Superior temporal gyrus (tissue), 1 donor: Measurements from ENCODE around the gene EP400.
"Not testable (repeated sequence)": the region's sequence is repeated elsewhere in the genome, so short reads cannot be mapped to it uniquely, and the experiment has no call there.

Experiments used
- DNase-seq: peaks from one replicate; pipeline ENCODE4 v3.0.0-alpha.2; 2016; ENCODE audit errors: extremely low spot score

Gene EP400

DNA sequence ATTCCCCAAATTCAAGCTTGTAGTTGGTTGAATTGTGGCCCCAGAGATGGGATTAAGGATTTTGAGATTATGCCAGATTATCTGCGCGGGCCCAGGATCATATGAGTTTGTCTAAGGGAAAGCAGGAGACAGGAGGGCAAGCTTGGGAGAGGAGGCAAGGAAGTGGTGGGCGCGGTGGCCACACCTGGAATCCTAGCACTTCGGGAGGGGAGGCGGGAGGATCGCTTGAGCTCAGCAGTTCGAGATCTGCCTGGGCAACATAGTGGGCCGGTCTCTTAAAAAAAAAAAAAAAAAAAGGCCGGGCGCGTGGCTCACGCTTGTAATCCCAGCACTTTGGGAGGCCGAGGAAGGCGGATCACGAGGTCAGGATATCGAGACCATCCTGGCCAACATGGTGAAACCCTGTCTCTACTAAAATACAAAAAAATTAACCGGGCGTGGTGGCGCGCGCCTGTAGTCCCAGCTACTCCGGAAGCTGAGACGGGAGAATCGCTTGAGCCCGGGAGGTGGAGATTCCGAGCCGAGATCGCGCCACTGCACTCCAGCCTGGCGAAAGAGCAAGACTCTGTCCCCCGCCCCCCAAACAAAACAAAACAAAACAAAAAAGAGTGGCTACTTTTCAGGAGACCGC is 21.5 kb upstream of the EP400 start:
- DNase-seq = no peak

DNA sequence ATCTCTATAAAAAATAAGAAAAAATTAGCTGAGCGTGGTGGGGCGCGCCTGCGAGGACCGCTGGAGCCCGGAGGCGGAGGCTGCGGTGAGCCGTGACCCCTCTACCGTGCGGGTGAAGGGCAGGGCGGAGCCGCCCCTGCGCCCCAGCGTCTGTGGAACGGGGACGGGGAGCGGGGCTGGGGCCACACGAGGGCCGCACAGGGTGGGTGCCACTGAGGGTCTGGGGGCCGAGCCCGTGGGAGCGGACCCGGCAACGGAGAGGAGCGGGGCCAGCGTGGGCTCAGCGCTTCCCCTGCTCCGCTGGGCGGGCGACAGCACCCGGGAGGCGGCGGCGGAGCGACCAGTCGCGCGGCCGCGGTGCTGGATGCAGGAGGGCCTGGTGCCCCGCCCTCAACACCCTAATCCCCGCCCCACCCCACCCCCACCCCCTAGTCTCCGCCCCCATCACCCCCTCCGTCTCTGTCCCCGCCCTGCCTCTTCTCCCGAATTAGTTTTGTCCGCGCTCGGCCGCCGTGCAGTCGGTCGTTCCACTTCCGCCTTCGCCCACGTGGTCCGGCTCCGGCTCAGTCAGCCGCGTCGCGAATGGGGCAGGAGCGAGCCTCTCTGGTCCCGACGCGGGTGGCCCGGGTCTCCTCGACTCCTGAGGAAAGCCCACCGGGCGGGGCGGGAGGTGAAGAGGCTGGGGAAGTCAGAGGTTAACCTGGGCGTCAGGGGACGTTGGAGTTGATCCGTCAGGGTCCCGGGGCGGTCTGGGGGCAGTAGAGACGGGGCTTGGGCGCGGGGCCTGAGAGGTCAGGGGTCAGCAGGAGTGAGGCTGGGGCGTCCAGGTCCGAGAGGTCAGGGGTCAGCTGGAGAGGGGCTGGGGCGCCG is 20.8 kb upstream of the EP400 start, which contains the start of gene PUS1:
Gene PUS1, plus strand, starts transcription at position 566 of the 870 bp plus-strand sequence. CDS start 447 bp downstream, outside the sequence.
- DNase-seq = peak; percentile 95

DNA sequence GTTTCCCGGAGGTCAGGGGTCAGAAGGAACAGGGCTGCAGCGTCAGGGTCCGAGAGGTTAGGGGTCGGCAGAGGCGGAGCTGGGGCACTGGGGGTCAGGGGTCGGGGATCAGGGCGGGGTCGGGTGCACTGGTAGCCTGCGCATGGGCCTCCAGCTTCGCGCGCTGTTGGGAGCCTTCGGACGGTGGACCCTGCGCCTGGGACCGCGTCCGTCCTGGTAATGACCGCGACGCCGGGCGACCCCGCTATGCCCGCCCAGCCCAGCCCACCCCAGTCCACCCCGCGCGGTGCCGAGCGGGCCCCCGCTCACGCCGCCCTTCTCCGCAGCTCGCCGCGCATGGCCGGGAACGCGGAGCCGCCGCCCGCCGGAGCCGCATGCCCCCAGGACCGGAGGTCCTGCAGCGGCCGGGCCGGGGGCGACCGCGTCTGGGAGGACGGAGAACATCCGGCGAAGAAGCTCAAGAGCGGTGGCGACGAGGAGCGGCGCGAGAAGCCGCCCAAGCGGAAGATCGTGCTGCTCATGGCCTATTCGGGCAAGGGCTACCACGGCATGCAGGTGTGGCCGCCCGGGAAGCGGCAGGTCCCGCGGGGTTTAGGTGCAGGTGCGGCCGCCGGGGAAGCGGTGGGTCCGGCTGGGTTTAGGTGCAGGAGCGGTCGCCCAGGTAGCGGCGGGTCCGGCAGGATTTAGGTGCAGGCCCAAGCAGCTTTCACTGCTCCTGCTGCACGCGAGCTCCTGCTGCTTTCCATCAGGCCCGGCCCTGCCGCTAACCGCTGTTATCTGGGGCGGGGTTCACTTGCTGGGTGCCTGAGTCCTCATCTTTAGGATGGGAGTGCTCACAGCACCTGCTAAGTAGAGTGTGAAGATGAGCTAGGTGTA is 19.9 kb upstream of the EP400 start:
- DNase-seq = no peak

DNA sequence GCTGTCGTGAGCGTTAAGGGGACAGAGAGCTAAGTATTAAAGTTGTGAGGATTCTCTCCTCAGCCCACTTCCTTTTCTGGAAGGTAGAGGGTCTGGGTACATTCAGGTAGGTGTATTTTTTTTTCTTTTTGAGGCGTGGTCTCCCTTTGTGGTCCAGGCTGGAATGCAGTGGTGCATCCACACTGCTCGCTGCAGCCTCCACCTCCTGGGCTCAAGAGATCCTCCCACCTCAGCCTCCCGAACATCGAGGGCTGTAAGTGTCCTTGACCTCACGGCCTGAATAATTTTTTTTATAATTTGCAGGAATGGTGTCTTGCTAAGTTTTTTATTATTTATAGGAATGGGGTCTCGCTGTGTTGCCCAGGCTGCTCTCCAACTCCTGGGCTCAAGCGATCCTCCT is 19.2 kb upstream of the EP400 start:
- DNase-seq = no peak

DNA sequence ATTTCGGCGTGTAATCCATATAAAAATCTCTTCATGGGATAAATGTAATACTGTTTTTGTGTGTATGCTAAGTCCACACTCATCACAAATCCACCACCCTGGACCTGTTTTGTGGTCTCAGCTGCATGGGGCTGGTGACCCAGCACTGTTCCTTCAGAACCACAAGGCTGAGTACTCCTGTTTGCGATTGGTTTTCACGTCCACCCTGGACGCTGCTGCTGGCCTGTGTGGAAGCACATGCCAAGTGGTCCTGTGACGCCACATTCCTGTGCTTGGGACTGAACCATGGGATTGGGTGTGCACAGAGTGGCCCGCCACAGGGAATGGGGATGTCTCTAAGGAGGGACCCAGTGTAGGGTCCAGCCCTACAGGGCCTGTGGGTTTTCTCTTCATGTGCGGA is 16.4 kb upstream of the EP400 start:
- DNase-seq = no peak

DNA sequence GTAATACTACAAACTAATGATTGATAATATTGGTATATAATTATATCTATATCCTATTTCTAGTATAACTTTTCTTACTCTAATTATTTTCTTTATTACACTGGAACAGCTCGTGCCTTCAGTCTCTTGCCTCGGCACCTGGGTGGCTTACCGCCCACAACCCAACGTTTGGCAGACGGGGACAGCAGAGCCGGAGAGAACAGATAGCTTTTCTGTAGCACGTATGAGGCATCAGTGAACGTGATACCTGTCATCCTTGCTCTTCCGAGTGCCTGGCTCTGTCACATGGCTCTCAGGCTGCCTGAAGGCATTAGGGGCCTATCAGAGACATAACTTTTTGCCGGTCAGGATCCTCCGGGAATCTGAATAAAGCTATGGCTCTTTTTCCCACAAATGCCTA is 15.2 kb upstream of the EP400 start:
- DNase-seq = no peak

DNA sequence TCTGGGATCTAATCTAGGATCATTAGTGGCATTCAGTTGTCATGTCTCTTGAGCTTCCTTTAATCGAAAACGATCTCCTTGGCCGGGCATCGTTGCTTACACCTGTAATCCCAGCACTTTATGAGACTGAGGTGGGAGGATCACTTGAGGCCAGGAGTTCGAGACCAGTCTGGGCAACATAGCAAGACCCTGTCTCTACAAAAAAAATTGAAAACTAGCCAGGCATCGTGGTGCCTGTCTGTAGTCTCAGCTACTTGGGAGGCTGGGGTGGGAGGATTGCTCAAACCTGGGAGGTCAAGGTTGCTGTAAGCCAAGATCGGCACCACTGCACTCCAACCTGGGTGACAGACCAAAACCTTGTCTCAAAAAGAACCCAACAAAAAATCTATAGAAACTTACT is 11.7 kb upstream of the EP400 start:
- no peak for DNase-seq

DNA sequence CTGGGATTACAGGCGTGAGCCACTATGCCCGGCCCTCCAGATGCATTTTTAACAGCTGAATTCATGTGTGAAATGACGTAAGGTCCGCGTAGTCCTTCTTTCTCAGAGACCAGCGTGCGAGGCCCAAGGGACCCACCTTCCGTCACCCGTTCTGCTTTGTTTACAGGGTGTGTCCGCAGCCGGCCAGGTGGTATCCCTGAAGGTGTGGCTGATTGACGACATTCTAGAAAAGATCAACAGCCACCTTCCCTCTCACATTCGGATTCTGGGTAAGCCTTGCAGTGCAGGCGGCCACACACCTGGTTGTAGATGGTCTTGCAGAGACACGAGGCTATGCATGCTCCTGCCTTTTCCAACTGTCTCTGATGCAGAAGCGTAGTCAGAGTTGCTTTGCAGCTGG is 10.7 kb upstream of the EP400 start:
- DNase-seq = no peak

DNA sequence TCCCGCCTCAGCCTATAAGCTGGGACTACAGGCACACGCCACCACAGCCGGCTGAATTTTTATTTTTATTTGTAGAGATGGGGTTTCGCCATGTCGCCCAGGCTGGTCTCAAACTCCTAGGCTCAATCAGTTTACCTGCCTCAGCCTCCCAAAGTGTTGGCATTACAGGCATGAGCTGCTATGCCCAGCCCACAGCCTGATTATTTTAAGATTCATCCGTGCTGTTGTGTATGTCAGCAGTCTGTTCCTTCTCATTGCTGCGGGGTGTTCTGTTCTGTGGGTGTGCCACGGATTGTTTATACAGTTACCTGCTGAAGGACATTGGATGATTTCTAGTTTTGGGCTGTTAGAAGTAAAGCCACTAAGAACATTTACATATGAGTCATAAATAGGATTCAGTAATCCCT is 9.6 kb upstream of the EP400 start:
- no peak for DNase-seq

DNA sequence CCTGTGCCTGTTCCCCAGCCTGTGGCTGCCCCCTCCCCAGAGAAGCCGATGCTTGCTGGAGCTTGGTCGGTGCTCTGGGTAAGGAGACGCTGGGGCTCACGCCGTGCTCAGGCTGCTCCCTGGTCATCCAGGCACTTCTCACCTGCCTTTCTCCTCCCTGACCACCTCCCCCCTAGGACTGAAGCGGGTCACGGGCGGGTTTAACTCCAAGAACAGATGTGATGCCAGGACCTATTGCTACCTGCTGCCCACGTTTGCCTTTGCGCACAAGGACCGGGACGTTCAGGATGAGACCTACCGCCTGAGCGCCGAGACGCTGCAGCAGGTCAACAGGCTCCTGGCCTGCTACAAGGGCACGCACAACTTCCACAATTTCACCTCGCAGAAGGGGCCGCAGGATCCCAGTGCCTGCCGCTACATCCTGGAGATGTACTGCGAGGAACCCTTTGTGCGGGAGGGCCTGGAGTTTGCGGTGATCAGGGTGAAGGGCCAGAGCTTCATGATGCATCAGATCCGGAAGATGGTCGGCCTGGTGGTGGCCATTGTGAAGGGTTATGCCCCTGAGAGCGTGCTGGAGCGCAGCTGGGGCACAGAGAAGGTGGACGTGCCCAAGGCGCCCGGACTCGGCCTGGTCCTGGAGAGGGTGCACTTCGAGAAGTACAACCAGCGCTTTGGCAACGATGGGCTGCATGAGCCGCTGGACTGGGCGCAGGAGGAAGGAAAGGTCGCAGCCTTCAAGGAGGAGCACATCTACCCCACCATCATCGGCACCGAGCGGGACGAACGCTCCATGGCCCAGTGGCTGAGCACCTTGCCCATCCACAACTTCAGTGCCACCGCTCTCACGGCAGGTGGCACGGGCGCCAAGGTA is 8.4 kb upstream of the EP400 start:
- no peak for DNase-seq

DNA sequence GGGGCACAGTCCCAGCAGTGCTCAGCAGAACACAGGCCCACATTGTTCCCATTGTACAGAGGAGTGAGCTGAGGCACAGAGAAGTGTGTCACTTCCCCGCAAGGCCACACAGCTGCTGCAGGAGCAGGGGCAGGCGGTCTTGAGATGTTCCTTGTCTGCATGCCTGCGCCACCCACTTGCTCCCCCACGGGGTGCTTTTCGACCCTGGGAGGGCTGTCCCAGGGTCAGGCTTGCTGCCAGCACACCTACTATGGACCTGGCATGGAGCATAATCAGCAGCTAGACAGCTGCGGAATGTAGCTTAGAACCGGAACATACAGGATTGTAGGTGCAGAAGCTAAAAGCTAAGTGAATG is 7.8 kb upstream of the EP400 start:
- DNase-seq = no peak

DNA sequence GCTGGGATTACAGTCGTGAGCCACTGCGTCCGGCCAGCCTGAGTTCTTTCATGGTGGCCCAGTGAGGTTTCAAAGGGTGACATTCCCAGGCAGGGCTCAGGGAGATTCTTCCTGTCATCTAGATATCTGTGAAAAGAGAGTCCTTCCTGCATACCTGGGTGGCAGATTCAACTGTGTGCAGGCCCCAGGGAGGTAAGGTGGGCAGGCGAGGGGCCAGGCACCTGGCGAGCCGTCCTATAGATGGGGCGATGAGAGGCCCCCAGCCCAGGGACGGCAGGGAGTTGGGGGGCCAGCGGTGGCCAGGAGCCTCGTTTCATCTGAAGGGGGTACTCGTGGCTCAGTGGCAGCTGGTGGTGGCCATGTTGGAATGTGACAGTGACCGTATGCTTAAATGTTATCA is 7.1 kb upstream of the EP400 start:
- DNase-seq = no peak

DNA sequence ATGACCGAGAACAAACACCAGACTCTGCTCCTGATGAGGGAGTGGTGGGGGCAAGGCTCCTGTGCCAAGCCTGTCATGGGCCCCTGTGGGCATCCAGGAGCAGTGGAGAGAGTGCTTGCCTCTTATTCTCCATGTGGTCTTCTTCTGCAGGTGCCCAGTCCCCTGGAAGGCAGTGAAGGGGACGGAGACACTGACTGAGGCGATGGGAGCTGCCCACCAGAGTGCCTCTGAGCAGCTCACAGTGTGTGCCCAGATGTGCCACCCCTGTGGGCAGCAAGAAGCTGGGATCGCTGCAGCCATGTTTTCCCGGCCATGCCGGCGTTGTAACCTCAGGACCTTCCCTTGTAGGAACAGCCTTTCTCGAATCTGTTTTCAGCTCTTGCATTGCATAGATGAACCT is 6.4 kb upstream of the EP400 start:
- no peak for DNase-seq

DNA sequence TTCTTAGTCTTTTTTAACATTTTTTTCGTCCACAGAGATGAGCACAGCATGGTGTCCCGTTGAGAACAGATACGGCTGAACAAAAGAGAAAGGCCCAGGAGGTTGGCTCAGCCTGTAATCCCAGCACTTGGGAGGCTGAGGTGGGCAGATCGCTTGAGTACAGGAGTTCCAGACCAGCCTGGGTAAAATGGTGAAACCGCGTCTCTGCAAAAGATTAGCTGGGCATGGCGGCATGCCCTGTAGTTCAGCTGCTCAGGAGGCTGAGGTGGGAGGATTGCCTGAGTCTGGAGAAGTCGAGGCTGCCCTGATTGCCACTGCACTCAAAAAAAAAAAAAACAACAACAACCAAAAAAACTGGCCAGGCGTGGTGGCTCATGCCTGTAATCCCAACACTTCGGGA is 5.9 kb upstream of the EP400 start:
- no peak for DNase-seq

DNA sequence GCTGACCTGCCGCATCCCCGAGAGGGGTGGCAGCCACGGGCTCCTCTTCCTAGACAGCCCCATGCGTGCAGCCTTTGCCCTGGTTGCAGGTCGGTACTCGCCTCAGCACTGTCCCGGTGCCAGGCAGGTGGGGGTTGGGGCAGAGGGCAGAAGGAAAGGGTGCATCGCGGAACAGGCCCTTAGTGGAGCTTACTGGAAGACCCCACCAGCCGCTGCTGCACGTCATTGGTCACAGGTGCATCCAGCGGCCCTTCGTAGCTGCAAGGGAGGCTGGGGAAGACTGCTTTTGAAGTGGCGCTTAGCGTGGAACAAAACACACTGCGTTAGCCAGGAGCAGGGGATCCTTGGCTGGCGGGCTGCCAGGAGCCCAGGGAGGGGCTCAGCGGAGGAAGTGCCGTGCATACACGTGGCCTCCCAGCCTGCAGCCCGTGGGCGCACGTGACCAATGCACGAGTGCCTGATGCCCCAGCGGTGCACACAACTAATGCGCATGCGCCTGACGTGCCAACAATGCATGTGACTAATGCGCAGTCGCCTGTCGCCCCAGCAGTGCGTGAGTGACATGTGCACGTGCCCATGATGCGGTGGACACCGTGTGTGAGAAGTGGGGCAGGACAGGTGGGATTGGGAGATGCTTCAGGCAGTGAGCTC is 5.0 kb upstream of the EP400 start:
- DNase-seq = no peak

DNA sequence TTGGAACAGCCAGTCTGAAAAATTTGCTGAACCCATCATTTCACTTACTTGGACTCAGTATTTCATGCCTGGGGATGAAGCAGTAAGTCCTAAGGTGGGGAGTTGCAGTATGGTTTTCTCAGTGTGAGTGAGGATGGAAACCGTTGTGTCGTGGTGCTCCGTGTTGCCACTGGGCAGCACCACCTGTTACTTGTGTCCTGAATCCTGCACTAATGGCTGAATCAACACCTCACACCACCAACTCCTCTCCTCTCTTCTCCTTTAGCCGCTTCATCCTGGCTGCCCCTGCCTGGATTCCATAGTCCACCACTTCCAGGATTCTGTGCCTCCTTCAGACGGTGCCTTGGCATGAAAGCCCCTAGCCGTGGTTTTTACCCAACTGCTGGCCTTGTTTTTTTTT is 3.0 kb upstream of the EP400 start:
- DNase-seq = no peak

DNA sequence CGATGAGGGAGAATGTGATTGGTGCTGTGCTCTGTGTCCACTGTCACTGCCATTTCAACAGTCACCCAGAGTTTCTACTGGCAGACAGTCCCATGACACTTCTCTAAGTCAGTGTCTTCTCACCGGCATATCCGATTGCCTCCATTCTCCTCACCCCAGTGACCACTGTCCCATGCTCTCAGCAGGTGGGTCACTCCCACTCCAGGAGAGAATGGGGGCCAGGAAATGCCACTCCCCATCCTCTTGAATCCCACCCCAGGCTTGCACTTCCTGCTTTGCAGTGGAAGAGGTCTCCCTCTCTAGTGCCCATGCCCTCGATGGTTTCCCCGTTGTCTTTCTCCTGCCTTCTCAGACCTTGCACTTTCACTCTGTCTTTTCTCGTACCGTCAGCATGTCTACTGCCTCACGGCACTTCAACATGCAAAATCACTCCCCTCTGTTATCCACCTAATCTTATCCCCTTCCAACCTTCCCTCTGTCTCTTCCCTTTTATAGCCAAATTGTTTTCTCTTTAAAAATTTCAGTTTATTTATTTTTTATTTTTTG is 2.2 kb upstream of the EP400 start:
- DNase-seq = no peak

DNA sequence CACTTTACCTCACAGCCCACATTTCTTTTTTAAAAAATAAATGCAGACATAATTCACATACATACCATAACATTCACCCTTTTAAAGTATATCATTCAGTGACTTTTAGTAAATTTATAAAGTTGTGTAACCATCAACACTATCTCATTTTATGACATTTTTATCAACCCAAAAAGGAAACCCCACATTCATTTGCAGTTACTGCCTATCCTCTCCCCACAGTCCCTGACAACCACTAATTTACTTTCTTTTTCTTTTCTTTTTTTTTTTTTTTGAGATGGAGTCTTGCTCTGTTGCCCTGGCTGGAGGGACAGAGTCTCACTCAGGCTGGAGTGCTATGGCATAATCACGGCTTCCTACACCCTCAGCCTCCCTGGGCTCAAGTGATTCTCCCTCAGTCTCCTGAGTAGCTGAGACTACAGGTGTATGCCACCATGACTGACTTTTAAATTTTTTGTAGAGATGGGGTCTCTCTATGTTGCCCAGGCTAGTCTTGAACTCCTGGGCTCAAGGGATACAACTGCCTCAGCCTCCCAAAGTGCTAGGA is 1.5 kb upstream of the EP400 start:
- no peak for DNase-seq

DNA sequence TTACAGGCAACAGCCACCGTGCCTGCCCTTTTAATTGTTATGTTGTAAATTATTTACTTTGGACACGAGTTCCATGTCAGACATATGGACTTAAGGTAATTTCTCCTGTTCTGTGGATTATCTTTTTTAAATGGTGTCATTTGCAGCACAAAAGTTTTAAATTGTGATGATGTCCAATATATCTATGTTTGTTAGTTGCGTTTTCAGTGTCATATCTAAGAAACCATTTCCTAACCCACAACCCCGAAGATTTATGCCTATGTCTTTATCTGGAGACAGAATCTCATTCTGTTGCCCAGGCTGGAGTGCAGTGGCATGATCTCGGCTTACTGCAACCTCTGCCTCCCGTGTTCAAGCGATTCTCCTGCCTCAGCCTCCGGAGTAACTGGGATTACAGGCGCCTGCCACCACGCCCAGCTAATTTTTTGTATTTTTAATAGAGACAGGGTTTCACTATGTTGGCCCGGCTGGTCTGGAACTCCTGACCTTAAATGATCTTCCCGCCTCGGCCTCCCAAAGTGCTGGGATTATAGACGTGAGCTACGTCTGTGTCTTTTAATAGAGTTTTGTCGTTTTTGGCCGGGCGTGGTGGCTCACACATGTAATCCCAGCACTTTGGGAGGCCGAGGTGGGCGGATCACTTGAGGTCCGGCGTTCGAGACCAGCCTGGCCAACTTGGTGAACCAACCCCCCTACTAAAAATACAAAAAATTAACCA is 870 bp upstream of the EP400 start:
- DNase-seq = not testable (repeated sequence)
